Fibroblast of skin of right quadriceps (primary cell): ENCODE measurements around the gene SMIM31.

Source experiments
- DNase-seq: peaks from one replicate; pipeline ENCODE4 v3.0.0-alpha.2; 2013

Gene SMIM31

GRCh38 chr4:164790249-164790648 lies 36.3 kb downstream of the SMIM31 start:
- no peak for DNase-seq

- no peak for DNase-seq
Measured at GRCh38 chr4:164799410-164799809, 45.5 kb downstream of the SMIM31 start.

- DNase-seq = no peak
Measured at GRCh38 chr4:164800786-164801185, 46.9 kb downstream of the SMIM31 start.

GRCh38 chr4:164802301-164802901 lies 48.5 kb downstream of the SMIM31 start:
- no peak for DNase-seq

GRCh38 chr4:164803702-164804101 lies 49.8 kb downstream of the SMIM31 start:
- DNase-seq = no peak

GRCh38 chr4:164807611-164808010 lies 53.7 kb downstream of the SMIM31 start:
- DNase-seq = peak; percentile 12

GRCh38 chr4:164813554-164813953 lies 59.6 kb downstream of the SMIM31 start:
- DNase-seq = no peak

- no peak for DNase-seq
Measured at GRCh38 chr4:164815711-164816110, 61.8 kb downstream of the SMIM31 start.

- DNase-seq = no peak
Measured at GRCh38 chr4:164819366-164819765, 65.4 kb downstream of the SMIM31 start.

GRCh38 chr4:164821711-164822110 lies 67.8 kb downstream of the SMIM31 start:
- no peak for DNase-seq

GRCh38 chr4:164824581-164824980 lies 70.7 kb downstream of the SMIM31 start:
- DNase-seq = no peak

- no peak for DNase-seq
Measured at GRCh38 chr4:164828955-164829354, 75.0 kb downstream of the SMIM31 start.

GRCh38 chr4:164846566-164846965 lies 92.6 kb downstream of the SMIM31 start:
- no peak for DNase-seq

GRCh38 chr4:164847016-164847415 lies 93.1 kb downstream of the SMIM31 start:
- no peak for DNase-seq

GRCh38 chr4:164847967-164848649 lies 94.2 kb downstream of the SMIM31 start:
- no peak for DNase-seq
